Measurements from ENCODE around the gene GNA15.

GNA15 gene

DNA sequence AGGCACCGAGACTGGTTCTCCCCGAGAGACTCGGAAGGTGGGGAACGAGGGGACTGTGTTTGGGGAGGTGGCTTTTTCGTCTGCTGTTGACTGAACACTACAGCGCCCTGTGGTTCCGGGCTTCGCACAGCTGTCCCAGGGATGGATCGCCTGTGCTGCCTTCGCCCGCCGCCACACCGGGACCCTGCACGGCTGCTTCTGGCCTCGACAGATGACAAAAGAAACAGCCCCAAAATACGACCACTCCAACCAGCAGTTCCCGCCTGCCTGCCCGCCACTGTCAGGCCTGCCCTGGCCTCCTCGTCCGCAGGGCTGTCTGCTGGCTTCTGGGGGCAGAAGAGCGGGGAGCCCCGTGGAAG, 13.3 kb upstream of the GNA15 start:
- no peak for DNase-seq

DNA sequence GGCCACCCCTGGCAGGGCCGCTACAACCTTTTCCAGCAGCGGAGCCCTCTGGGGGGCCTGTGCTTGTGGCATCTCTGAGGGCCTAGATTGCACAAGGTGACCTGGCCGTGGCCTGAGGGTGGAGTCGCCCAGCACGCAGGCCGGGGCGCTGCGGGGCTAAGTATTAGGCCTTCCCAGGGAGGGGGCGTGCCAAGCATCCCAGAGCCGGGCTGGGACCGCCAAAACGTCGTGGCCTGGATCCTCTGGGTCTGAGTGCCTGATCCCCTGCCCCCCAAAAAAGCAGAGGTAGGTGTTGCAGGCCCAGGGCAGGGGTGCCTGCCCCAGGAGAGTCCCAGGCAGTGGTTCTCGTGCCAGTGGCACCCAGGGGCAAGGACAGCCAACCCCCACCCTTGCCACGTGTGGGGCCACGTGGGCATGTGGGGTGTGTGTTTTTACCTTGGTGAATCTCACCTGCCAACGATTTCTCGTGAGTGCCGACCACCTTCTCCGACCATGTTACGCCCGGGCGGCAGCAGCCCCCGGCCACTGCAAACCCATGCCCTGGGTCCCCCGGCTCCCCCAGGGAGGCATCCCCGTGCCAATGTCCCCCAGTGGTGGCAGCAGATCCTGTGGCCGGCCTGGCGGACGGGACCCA, 12.6 kb upstream of the GNA15 start:
- DNase-seq = no peak

DNA sequence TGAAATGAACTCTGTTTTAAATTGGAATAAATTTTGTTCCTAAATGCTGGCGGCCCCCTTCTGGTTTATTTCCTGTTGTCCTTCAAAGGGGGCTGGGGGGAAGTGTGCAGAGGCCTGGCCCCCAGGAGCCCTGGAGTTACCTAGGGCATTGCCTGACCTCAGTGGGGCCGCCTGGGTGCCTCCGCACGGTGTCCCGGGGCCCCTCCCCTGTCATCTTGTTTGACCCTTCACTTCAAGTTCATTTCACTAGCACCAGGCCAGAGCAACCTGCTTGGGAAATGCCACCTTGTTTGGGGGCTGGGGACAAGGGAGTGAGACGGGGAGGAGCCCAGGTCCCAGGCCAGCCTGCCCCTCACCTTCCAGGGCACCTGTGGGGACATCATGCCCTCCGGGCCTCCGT, 11.9 kb upstream of the GNA15 start:
- DNase-seq = no peak

DNA sequence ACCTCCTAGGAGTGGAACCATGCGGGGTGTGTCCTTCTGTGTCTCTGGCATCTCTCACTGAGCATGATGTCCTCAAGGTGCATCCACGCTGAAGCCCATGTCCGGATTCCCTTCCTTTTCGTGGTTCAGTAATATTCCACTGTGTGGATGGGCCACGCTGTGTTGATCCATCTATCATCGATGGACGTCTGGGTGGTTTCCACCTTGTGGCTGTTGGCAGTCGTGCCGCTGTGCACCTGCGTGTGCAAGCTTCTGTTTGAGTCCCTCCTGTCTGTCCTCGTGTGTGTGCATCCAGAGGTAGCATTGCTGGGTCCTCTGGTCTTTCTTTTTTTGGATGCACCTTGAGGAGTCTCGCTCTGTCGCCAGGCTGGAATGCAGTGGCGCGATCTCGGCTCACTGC, 11.2 kb upstream of the GNA15 start:
- DNase-seq = no peak

DNA sequence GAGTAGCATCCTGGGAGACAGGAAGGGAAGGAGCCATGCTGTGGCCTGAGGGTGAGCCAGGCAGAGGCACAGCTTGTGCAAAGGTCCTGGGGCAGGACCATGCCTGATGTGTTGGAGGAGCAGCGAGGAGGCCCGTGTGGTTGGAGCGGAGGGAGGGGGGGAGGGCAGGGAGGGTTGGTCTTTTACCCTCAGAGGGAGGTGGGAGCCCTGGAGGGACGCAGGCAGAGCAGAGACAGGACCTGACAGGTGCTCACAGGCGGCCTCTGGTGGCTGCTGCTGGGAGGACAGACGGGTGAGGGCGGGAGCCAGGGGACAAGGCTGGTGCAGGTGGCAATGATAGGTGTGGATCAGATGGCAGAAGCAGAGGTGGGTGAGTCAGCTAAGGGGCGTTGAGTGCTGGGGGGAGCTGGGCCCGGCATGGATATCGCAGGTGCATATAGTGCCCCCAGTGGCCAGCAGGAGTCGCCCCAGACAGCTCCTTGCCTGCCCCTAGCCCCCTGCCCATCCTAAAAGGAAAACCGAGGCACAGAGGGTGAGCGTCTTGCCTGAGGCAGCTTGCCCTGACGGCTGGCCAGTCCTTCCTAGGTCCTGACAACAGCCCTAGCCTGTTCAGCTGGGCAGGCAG, 9.8 kb upstream of the GNA15 start:
- no peak for DNase-seq

DNA sequence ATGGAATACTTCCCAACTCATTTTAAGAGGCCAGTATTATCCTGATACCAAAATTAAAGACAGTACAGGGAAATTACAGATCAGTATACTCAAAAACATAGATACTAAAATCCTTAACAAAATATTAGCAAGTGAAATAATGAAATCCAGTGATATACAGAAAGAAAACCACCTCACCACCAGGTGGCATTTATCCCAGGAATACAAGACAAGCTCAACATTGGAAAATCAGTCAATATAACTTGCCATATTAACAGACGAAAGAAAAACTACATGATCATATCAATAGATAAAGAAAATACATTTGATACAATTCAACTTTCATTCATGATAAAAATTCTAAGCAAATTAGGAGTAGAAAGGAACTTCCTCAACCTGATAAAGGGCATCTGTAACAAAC, 6.7 kb upstream of the GNA15 start:
- DNase-seq = no peak

DNA sequence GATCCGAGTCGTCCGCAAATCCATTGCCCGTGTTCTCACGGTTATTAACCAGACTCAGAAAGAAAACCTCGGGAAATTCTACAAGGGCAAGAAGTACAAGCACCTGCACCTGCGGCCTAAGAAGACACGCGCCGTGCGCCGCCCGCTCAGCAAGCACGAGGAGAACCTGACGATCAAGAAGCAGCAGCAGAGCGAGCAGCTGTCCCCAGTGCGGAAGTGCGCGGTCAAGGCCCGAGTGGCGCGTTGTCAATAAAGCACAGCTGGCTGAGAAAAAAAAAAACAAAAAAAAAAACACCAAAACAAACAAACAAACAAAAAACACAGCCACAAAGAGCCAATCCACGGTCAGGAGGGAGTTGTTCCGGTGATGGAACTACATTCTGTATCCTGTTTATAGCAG, 4.7 kb upstream of the GNA15 start:
- no peak for DNase-seq

DNA sequence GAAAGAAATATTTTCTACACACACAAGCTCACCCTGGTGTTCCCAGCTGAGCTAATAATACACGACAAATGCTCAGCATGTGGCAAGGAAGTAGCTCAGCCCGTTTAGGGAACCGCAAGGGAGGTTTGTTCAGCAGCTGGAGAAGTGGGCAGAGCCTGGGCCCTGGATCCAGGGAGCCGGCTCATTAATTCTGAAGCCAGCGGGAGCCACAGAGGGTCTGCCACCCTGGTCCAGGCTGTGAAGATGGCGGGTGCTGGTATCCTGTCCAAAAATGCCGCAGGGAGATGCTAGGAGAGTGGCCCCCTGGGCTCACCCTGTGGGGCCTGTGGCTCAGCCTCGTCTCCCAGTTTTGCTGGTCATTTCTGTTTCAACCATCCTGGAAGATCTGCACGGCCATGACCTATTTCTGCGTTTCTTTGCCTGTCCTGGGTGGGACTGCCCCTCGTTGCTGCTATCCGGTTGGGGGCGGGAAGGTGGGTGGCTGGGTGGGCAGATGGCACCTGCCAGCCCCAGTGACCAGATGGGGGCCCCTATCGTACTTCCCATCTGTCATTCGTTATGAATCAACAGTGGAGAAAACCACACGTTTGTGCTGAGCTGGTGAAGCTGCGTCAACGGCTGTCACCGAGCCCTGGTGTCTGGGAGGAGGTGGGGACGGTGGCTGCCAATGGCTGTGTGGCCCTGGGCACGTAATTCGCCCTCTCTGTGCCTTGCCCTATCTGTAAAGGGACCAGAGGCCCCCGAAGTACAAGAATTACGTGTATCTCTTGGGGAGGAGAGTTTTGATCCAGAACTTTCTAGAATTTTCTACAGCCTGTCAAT, 2.7 kb upstream of the GNA15 start:
- no peak for DNase-seq

DNA sequence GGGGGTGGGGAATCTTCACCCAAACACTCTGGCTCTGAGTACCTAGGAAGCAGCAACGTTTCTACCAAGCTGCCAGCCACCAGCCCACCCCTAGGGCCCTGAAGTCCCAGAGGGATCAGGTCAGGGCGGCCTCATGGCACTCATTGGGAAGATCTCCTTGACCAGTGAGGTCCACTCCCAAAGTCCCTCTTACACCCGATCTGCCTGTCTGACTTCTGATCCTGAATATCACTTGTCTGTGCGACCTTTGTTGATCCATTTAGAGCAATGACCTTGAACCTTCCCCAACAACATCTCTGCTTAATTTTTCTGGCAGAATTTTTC, 2.1 kb upstream of the GNA15 start:
- DNase-seq = no peak

DNA sequence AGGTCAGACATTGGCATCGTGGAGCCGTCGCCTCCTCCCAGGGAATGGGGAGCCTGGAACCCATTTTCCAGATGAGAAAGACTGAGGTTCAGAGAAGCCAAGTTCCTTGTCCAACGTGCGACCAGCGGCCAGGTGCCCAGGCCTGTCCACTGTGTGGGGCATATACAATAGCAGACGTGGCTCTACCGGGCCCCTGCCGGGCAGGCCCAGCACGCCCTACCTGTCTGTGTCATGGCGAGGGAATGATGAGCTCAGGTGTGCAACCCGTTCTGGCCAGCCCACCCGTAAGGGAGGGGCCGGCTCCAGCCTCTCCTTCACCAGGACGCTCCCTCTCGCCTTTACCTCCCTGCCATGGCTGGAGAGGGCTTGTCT, 837 bp downstream of the GNA15 start:
- DNase-seq = no peak

DNA sequence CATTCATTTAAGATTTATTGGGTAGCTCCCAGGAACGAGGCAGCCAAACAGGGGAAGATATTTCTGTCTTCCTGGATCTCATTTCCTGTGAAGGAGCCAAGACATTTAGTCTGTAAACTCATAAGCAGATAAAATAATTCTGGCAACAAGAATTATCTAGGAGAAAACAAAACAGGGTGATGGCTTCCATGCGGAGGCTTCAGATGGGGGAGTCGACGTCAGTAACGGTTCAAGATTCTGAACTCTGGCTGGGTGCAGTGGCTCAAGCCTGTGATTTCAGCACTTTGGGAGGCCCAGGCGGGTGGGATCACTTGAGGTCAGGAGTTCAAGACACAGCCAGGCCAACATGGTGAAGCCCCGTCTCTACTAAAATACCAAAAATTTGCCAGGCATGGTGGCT, 1.3 kb downstream of the GNA15 start:
- DNase-seq = no peak

DNA sequence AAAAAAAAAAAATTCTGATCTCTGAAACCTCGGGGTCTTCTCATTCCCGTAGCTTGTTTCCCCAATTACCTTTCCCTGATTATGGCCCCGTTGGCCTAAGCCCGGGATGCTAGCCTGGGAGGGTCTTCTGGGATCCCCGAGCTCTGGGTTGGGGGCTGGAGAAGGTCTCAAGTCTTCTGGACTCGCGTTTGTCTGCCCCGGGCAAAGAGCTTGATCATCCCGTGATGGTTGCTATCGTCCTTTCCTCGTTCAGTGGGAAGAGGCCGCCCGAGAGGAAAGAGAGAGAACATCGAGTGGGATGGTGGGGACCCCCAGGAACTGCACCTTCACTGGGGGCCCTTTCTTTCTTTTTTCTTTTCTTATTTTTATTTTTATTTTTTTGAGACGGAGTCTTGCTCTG, 2.4 kb downstream of the GNA15 start:
- DNase-seq = no peak

DNA sequence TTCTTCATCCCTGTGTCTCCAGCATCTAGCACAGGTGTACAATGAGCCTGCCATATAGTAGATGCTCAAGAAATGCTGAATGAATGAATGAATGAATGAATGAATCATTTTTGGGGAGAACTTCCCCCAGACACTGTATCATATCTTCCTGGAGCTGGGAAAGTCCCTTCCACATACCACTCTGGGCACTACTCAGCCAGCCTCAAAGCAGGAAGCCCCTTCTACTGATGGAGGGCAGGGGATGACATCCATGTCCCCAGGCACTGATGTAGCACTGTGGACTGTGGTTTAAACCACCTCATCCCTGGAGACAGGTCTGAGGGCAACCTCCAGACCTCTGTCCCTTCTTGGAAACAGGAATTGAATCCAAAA, 4.8 kb downstream of the GNA15 start:
- no peak for DNase-seq

DNA sequence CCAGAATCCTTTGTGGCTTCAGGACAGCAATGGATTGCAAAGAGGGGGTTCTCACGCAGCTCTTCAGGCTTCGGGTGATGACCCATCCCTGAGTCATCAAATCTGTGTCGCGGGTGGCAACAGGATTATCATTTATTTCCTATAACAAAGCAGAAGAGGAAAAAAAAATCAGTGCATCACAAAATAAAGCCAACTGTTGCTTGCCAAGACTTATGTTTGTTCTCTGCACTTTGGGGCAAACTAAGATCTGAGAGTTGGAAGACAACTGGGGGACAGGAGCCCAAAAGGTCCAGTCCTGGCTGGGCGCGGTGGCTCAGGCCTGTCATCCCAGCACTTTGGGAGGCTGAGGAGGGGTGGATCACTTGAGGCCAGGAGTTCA, 6.4 kb downstream of the GNA15 start:
- DNase-seq = no peak

DNA sequence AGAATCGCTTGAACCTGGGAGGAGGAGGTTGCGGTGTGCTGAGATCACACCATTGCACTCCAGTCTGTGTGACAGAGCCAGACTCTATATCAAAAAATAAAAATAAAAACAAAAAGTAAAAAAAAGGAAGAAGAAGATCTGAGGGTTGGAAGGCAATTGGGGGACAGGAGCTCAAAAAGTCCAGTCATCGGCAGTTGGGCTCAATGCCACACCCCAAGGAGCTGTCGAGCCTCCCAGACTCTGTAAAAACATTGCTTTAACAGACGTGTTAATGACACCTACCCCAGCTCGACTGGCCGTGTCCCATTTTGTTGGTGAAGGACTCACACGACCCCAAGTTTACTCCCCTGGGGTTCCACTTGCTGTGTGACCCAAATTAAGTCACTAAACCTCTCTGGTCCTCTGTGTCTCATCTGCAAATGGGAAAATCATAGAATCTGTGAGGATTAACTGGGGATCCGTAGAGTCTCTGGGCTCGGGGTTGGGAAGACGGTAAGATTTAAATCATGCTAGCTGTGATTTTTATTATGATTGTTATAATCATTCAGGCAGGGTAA, 7.0 kb downstream of the GNA15 start:
- no peak for DNase-seq

DNA sequence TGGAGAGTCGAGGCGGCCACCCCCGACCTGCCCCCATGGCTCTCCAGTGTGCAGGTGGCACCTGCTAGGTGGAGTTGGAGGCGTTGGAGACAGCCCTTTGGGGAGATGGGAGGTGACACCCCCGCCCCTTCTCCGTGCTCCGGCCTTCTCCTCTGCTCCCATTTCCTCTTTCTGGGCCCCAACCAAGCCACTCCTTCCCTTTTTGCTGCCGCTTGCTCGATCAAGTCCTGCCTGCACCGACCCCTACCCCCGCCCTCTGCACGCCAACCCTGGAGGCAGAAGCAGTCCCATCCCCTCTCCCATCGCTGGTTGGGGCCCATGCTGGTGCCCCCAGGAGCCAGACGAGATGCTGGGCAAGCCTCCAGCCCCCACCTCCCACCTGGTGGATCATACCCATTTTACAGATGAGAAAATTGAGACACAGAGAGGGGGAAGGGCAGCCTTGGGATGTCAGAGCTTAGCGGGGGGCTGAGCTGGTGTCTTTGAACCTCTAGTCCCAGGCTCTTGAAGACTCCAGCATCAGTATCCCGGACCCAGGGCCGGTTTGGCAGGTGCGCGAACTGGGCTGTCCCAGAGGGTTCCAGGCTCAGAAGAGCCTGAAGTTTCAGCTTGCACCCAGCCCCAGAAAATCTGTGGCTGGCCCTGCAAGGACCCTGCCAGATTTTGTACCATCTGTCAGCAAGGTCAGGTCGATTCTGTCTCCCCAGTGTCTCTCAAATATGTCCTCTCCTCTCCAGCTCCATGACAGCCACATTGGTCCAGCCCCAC, 10.3 kb downstream of the GNA15 start:
- DNase-seq = no peak

DNA sequence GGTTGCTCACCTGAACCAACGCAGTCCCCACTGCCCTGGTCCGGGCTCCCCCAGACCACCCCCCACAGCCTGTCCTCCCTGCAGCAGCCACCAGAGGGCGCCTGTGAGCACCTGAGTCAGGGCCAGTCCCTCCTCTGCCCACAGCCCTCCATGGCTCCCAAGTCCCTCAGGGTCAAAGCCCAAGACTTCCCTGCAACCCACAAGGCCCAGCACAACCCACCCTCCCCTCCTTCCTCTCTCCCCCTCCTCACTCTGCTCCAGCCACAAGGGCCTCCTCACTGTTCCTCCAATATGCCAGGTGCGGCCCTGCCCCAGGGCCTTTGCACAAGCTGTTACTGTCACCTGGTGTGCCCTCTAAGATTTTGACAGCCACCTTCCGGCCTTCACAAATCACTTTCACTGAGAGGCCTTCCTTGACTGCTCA, 10.9 kb downstream of the GNA15 start:
- DNase-seq = no peak

DNA sequence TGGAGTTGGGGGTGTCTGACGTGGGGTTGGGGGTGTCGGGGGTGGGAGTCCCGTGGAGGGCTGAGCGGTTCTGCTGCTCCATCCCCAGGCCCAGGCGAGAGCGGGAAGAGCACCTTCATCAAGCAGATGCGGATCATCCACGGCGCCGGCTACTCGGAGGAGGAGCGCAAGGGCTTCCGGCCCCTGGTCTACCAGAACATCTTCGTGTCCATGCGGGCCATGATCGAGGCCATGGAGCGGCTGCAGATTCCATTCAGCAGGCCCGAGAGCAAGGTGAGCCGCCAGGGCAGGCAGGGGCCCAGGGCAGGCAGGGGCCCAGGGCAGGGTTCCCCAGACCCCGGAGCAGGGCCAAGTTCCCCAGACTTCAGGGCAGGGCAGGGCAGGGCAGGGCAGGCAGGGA, 12.7 kb downstream of the GNA15 start:
- no peak for DNase-seq

DNA sequence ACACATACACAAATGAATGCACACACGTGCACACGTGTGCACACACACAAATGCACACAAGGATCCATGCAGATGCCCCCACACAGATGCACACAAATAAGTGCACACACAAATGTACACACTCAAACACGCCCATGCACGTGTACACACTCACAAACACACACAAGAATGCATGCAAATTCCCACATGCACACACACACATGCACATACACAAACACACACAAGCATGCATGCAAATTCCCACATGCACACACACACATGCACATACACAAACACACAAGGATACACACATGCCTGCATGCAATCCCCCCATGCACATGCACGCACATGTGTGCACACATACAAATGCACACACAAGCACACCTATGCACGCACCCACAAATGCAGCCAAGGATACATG, 13.3 kb downstream of the GNA15 start:
- DNase-seq = no peak

DNA sequence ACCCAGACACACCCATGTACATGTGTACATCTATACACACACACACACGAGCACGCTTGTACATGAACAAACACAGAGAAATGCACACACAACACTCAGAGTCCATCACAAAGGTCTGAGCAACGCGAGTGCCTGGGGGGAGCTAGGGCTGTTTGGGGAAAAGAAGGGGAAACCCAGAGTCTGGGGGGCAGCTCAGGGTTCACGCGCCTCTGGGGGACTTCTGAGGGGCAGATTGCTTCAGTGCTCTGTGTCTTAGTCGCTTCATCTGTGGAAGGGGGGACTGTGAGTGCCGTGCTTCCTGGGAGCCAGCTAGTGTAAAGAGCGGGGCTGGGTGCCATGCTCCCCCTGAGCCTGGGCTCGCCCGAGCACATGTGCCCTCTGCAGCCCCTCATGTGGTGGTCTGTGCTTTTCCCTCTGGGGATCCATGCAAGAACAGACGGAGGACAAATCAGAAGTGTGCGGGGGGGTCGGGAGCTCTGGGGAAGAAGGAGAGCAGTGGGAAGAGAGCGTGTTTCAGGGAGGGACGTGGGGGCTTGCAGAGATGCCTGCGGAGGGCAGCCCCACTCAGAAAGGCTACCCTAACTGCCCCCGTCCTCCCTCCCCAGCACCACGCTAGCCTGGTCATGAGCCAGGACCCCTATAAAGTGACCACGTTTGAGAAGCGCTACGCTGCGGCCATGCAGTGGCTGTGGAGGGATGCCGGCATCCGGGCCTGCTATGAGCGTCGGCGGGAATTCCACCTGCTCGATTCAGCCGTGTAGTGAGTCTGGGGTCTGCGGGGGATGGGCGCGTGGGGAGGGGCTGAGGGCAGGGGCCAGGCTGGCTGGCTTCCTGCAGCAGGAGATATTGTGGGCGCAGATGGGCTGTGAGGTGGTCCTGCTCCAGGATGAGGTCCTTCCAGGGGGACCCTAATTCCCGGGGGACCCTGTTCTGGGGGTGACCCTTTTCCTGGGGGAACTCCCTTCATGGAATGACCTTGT, 14.0 kb downstream of the GNA15 start:
- no peak for DNase-seq

DNA sequence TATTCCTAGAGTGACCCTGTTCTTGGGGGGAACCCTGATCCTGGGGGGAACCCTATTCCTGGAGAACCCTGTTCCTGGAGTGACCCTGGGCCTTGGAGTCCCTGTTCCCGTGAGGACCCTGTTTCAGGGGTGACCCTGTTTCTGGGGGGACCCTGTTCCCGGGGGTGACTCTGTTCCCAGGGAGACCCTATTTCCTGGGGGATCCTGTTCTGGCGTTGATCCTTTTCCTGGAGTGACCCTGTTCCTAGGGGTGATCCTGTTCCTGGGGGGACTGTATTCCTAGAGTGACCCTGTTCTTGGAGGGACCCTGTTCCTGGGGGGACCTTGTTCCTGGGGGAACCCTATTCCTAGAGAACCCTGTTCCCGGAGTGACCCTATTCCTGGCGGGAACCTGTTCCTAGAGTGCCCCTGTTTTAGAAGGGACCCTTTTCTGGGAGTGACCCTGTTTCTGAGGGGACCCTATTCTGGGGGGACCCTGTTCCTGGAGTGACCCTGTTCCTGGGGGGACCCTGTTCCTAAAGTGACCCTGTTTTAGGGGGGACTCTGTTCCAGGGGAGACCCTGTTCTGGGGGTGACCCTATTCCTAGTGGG, 15.0 kb downstream of the GNA15 start:
- DNase-seq = no peak

Data from right hindlimb (tissue), 1 donor.